Sigmoid colon (tissue), 4 donors: ENCODE results near the gene PHACTR3.

Source experiments
- EP300 ChIP-seq, 4 donors: sonication (generic); formaldehyde crosslinking; IDR thresholded peaks; one replicate each; pipeline ENCODE4 v1.6.1; 2017; ENCODE audit warnings: antibody characterized with exemption in 4 of 4
- POLR2AphosphoS5 ChIP-seq, 4 donors: sonication (generic); formaldehyde crosslinking; IDR thresholded peaks; one replicate each; pipeline ENCODE4 v1.6.1; 2017; ENCODE audit warnings: antibody characterized with exemption in 4 of 4
- TF ChIP-seq, protein P1 (sequence below), 4 experiments: fragments of 450-650 bp in 3 of 4; fragments of 200-600 bp in 1 of 4; IDR thresholded peaks; one replicate each; pipeline ENCODE4 v1.5.1; 2016 to 2019; ENCODE audit warnings: antibody characterized with exemption in 4 of 4, mild to moderate bottlenecking in 3 of 4, moderate library complexity in 2 of 4

GRCh38 chr20:59817846-59818615 is 213.7 kb downstream of the PHACTR3 start:
- TF ChIP-seq EP300 (IDR thresholded peaks at IDR 0.05) (no peak), POLR2AphosphoS5 (IDR thresholded peaks at IDR 0.05) (no peak)
- TF ChIP-seq, protein P1, sequence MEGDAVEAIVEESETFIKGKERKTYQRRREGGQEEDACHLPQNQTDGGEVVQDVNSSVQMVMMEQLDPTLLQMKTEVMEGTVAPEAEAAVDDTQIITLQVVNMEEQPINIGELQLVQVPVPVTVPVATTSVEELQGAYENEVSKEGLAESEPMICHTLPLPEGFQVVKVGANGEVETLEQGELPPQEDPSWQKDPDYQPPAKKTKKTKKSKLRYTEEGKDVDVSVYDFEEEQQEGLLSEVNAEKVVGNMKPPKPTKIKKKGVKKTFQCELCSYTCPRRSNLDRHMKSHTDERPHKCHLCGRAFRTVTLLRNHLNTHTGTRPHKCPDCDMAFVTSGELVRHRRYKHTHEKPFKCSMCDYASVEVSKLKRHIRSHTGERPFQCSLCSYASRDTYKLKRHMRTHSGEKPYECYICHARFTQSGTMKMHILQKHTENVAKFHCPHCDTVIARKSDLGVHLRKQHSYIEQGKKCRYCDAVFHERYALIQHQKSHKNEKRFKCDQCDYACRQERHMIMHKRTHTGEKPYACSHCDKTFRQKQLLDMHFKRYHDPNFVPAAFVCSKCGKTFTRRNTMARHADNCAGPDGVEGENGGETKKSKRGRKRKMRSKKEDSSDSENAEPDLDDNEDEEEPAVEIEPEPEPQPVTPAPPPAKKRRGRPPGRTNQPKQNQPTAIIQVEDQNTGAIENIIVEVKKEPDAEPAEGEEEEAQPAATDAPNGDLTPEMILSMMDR (IDR thresholded peaks at IDR 0.05), result no peak
